Mammary epithelial cell (primary cell): ENCODE results near the gene SERPINB13.

Experiments used
- EZH2 ChIP-seq: IDR thresholded peaks from 2 replicates; pipeline ENCODE4 v1.6.1; 2012; ENCODE audit warnings: low read length, inconsistent platforms, borderline replicate concordance
- TF ChIP-seq, protein P1 (sequence below), 2 donors: IDR thresholded peaks in 1 of 2; conservative IDR thresholded peaks in 1 of 2; 2 replicates each; pipeline ENCODE4 v1.5.1; 2011 to 2012; ENCODE audit warnings: inconsistent platforms in 2 of 2, low read length in 2 of 2, mild to moderate bottlenecking in 2 of 2, control low read depth in 1 of 2, low read depth in 1 of 2; ENCODE audit not compliant: insufficient read depth in 1 of 2; ENCODE audit errors: extremely low read depth in 1 of 2

DNA sequence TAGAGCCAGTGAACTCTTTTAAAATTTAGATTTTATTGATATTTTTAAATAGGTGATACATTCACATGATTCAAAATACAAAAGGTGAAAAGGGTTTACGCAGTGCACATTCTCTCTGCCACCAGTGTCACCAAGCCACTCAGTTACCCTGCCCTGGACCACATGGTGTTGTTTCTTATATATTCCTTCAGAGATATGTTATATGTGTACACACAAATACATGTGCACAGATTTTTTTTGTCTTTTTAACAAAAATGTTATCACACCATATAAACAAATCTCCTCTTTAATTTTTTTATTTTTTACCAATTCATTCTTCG is 30.7 kb downstream of the SERPINB13 start:
- TF ChIP-seq, protein P1, sequence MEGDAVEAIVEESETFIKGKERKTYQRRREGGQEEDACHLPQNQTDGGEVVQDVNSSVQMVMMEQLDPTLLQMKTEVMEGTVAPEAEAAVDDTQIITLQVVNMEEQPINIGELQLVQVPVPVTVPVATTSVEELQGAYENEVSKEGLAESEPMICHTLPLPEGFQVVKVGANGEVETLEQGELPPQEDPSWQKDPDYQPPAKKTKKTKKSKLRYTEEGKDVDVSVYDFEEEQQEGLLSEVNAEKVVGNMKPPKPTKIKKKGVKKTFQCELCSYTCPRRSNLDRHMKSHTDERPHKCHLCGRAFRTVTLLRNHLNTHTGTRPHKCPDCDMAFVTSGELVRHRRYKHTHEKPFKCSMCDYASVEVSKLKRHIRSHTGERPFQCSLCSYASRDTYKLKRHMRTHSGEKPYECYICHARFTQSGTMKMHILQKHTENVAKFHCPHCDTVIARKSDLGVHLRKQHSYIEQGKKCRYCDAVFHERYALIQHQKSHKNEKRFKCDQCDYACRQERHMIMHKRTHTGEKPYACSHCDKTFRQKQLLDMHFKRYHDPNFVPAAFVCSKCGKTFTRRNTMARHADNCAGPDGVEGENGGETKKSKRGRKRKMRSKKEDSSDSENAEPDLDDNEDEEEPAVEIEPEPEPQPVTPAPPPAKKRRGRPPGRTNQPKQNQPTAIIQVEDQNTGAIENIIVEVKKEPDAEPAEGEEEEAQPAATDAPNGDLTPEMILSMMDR (conservative IDR thresholded peaks at IDR 0.05 in 1 of 2, IDR thresholded peaks at IDR 0.05 in 1 of 2; ENCODE audit: extremely low read depth in 1 of 2, insufficient read depth in 1 of 2, low read depth in 1 of 2, low read length in 2 of 2) = no peak
- TF ChIP-seq EZH2 = no peak
